Heart left ventricle (tissue), 13 donors: ENCODE measurements around the gene DDX56.

ENCODE experiments used
- POLR2A ChIP-seq, 2 donors: fragments of 450-650 bp; IDR thresholded peaks; one replicate each; pipeline ENCODE4 v1.6.1; 2017; ENCODE audit warnings: antibody characterized with exemption in 2 of 2, mild to moderate bottlenecking in 2 of 2, moderate library complexity in 2 of 2
- TF ChIP-seq, protein P1 (sequence below), 12 donors: fragments of 200-600 bp; sonication (generic) in 4 of 12; IDR thresholded peaks; one replicate each; pipeline versions ENCODE4 v1.5.0 to v1.8.0; 2018 to 2022; ENCODE audit warnings: antibody characterized with exemption in 12 of 12, mild to moderate bottlenecking in 5 of 12
- donor health status: ischemic (EF 13 %, LVEDD 7.1; RV severe dilation, severe dysfunction).
- donor health status: DM: no; HTN: yes; CAD: no.
- donor health status: DM: no; HTN: no; CAD: no.
- donor health status: ischemic (EF 25% LVEDD 6.9; RV normal size, moderate dysfunction).
- donor health status: ischemic (EF 25% LVEDD 5.7; RV mildly dilated, moderate dysfunction).
- donor health status: ischemic (EF 35%, LVEDD 5.7; RV mildly dilated, moderate dysfunction).
- donor health status: nonischemic (EF 11% LVEDD 7.7; RV severe dilation, severe dysfunction).
- donor health status: DM: yes; HTN: yes; CAD: no.
- donor health status: PGD.
- donor health status: ischemic (EF 29% LVEDD 5.4; RV normal size, mild dysfunction).
- donor health status: nonischemic (EF 23%, LVEDD 6.1; RV moderate dilation, normal function).

GRCh38 chr7:44621750-44622103, 48.0 kb upstream of the DDX56 start:
- TF ChIP-seq, protein P1, sequence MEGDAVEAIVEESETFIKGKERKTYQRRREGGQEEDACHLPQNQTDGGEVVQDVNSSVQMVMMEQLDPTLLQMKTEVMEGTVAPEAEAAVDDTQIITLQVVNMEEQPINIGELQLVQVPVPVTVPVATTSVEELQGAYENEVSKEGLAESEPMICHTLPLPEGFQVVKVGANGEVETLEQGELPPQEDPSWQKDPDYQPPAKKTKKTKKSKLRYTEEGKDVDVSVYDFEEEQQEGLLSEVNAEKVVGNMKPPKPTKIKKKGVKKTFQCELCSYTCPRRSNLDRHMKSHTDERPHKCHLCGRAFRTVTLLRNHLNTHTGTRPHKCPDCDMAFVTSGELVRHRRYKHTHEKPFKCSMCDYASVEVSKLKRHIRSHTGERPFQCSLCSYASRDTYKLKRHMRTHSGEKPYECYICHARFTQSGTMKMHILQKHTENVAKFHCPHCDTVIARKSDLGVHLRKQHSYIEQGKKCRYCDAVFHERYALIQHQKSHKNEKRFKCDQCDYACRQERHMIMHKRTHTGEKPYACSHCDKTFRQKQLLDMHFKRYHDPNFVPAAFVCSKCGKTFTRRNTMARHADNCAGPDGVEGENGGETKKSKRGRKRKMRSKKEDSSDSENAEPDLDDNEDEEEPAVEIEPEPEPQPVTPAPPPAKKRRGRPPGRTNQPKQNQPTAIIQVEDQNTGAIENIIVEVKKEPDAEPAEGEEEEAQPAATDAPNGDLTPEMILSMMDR (IDR thresholded peaks at IDR 0.05): no peak
- no peak for TF ChIP-seq POLR2A (IDR thresholded peaks at IDR 0.05)
